SK-N-SH treated with all-trans-retinoic acid at 6 μM for 48 hours (cell line): ENCODE measurements around the gene EBF3.

Experiments used
- ATAC-seq: fragments of 200-7000 bp; cut with Tn5 transposase; 3 replicates; pipeline ENCODE4 v1.9.1; 2020; ENCODE audit warnings: mild to moderate bottlenecking, moderate library complexity
- ARNTL ChIP-seq: fragments of 450-650 bp; formaldehyde crosslinking; IDR thresholded peaks from 2 replicates; pipeline ENCODE4 v1.5.0; 2020; ENCODE audit warnings: low read depth, mild to moderate bottlenecking, moderate library complexity, borderline replicate concordance
- BACH2 ChIP-seq: fragments of 250-450 bp; sonication (Bioruptor Pico); IDR thresholded peaks from 2 replicates; pipeline ENCODE4 v1.9.0; 2021; ENCODE audit warnings: mild to moderate bottlenecking, borderline replicate concordance
- CREB5 ChIP-seq: fragments of 250-450 bp; sonication (Bioruptor Pico); IDR thresholded peaks from 2 replicates; pipeline ENCODE4 v1.5.1; 2020; ENCODE audit warnings: low read depth, mild to moderate bottlenecking, moderate library complexity
- CSRNP3 ChIP-seq: fragments of 250-450 bp; sonication (Bioruptor Pico); IDR thresholded peaks from 2 replicates; pipeline ENCODE4 v1.5.1; 2021; ENCODE audit warnings: mild to moderate bottlenecking, moderate library complexity
- ESRRG ChIP-seq: fragments of 250-450 bp; sonication (Bioruptor Pico); IDR thresholded peaks from 2 replicates; pipeline ENCODE4 v1.6.1; 2021; ENCODE audit warnings: mild to moderate bottlenecking
- GLIS3 ChIP-seq: fragments of 250-450 bp; sonication (Bioruptor Pico); IDR thresholded peaks from 2 replicates; pipeline ENCODE4 v1.5.0; 2020; ENCODE audit warnings: mild to moderate bottlenecking, moderate library complexity
- ISL1 ChIP-seq: fragments of 250-450 bp; sonication (Bioruptor Pico); IDR thresholded peaks from 2 replicates; pipeline ENCODE4 v2.1.2; 2022; ENCODE audit warnings: mild to moderate bottlenecking, moderate library complexity
- OSR1 ChIP-seq: fragments of 250-450 bp; sonication (Bioruptor Pico); IDR thresholded peaks from 2 replicates; pipeline ENCODE4 v1.8.0; 2022; ENCODE audit warnings: moderate library complexity, mild to moderate bottlenecking, inconsistent platforms
- PATZ1 ChIP-seq: fragments of 250-450 bp; sonication (Bioruptor Pico); IDR thresholded peaks from 2 replicates; pipeline ENCODE4 v1.8.0; 2020; ENCODE audit warnings: mild to moderate bottlenecking, moderate library complexity, borderline replicate concordance
- POU6F1 ChIP-seq: fragments of 250-450 bp; sonication (Bioruptor Pico); IDR thresholded peaks from 2 replicates; pipeline ENCODE4 v1.8.0; 2021; ENCODE audit warnings: low read depth, mild to moderate bottlenecking, moderate library complexity, borderline replicate concordance
- PPARA ChIP-seq: fragments of 250-450 bp; sonication (Bioruptor Pico); IDR thresholded peaks from 2 replicates; pipeline ENCODE4 v1.5.0; 2020; ENCODE audit warnings: mild to moderate bottlenecking, borderline replicate concordance
- RARB ChIP-seq: fragments of 250-450 bp; sonication (Bioruptor Pico); IDR thresholded peaks from 2 replicates; pipeline ENCODE4 v1.8.0; 2021; ENCODE audit warnings: mild to moderate bottlenecking, moderate library complexity
- SNAI2 ChIP-seq: fragments of 250-450 bp; sonication (Bioruptor Pico); IDR thresholded peaks from 2 replicates; pipeline ENCODE4 v1.5.0; 2020; ENCODE audit warnings: mild to moderate bottlenecking, moderate library complexity
- TCF4 ChIP-seq: fragments of 250-450 bp; sonication (Bioruptor Pico); IDR thresholded peaks from 2 replicates; pipeline ENCODE4 v1.8.0; 2021; ENCODE audit warnings: mild to moderate bottlenecking, moderate library complexity, borderline replicate concordance
- TOX ChIP-seq: fragments of 250-450 bp; sonication (Bioruptor Pico); IDR thresholded peaks from 2 replicates; pipeline ENCODE4 v1.8.0; 2021; ENCODE audit warnings: mild to moderate bottlenecking, moderate library complexity, borderline replicate concordance
- TSHZ2 ChIP-seq: fragments of 250-450 bp; sonication (Bioruptor Pico); IDR thresholded peaks from 2 replicates; pipeline ENCODE4 v1.5.0; 2020; ENCODE audit warnings: mild to moderate bottlenecking, moderate library complexity
- ZC3H10 ChIP-seq: fragments of 250-450 bp; sonication (Bioruptor Pico); IDR thresholded peaks from 2 replicates; pipeline ENCODE4 v1.5.1; 2021; ENCODE audit warnings: mild to moderate bottlenecking, moderate library complexity
- ZFP3 ChIP-seq: fragments of 250-450 bp; sonication (Bioruptor Pico); IDR thresholded peaks from 2 replicates; pipeline ENCODE4 v1.5.0; 2020; ENCODE audit warnings: mild to moderate bottlenecking, moderate library complexity
- ZFP30 ChIP-seq: fragments of 450-650 bp; formaldehyde crosslinking; IDR thresholded peaks from 2 replicates; pipeline ENCODE4 v1.5.0; 2022; ENCODE audit warnings: mild to moderate bottlenecking, moderate library complexity
- ZNF565 ChIP-seq: fragments of 450-650 bp; formaldehyde crosslinking; conservative IDR thresholded peaks from 2 replicates; pipeline ENCODE4 v1.5.0; 2020; ENCODE audit warnings: low read depth, mild to moderate bottlenecking, moderate library complexity
- ZNF70 ChIP-seq: fragments of 450-650 bp; formaldehyde crosslinking; IDR thresholded peaks from 2 replicates; pipeline ENCODE4 v1.5.0; 2020; ENCODE audit warnings: mild to moderate bottlenecking, moderate library complexity
- ZNF8 ChIP-seq: fragments of 450-650 bp; formaldehyde crosslinking; IDR thresholded peaks from 2 replicates; pipeline ENCODE4 v1.5.0; 2020; ENCODE audit warnings: mild to moderate bottlenecking, moderate library complexity

EBF3 gene

GRCh38 chr10:129864601-129865126, 99.4 kb downstream of the EBF3 start:
- TF ChIP-seq ZNF565 (CRISPR knock-in tag) (no peak), ARNTL (no peak), PPARA (no peak), SNAI2 (CRISPR knock-in tag) (no peak), ZC3H10 (CRISPR knock-in tag) (no peak), TCF4 (CRISPR knock-in tag) (no peak), ZNF70 (CRISPR knock-in tag) (no peak), TOX (CRISPR knock-in tag) (no peak), POU6F1 (no peak), CREB5 (no peak)
- ATAC-seq = no peak

- TF ChIP-seq CREB5 = no peak
- TF ChIP-seq TCF4 (CRISPR knock-in tag) = no peak
- TF ChIP-seq OSR1 (CRISPR knock-in tag) = no peak
- no peak for TF ChIP-seq GLIS3 (CRISPR knock-in tag)
- TF ChIP-seq PPARA = no peak
- no peak for TF ChIP-seq ZFP3 (CRISPR knock-in tag)
- TF ChIP-seq CSRNP3 (CRISPR knock-in tag) = no peak
- TF ChIP-seq TSHZ2 (CRISPR knock-in tag) = no peak
- TF ChIP-seq ZC3H10 (CRISPR knock-in tag) = no peak
- TF ChIP-seq PATZ1 (CRISPR knock-in tag) = no peak
- no peak for TF ChIP-seq TOX (CRISPR knock-in tag)
- no peak for TF ChIP-seq ISL1
- TF ChIP-seq ZNF565 (CRISPR knock-in tag) = no peak
- no peak for TF ChIP-seq ESRRG
- TF ChIP-seq BACH2 (CRISPR knock-in tag) = no peak
- TF ChIP-seq ZNF8 = no peak
- TF ChIP-seq ARNTL = no peak
- no peak for TF ChIP-seq ZFP30 (CRISPR knock-in tag)
- no peak for TF ChIP-seq POU6F1
- no peak for TF ChIP-seq RARB (CRISPR knock-in tag)
Observed at GRCh38 chr10:129864082-129864481, 100.0 kb downstream of the EBF3 start.

More at GRCh38 chr10:129864082-129864481, 100.0 kb downstream of the EBF3 start:
- no peak for ATAC-seq
